ENCODE data around the gene SINHCAF. TPM values are rescaled to one million over a fixed set of nuclear protein-coding genes. Genes with fewer than 3 reads are reported as not detected.

The SINHCAF gene
- total and polyA plus RNA-seq, 2 experiments from 2014 or later: 581 to 686 TPM

GRCh38 chr12:31236998-31237637 is 88.8 kb downstream of the SINHCAF start (continued):
- TF ChIP-seq CTCF (conservative IDR thresholded peaks at IDR 0.05; ENCODE audit: low read depth in 2 of 2): no peak
- TF ChIP-seq ETS1 (IDR thresholded peaks at IDR 0.05): no peak
- no peak for TF ChIP-seq ZNF114 (CRISPR knock-in tag; IDR thresholded peaks at IDR 0.05)

- no peaks in the 10 kb centered on the region; the same call in 1 of the 2 replicates for H4K20me1 ChIP-seq (replicated peaks; ENCODE audit: insufficient read depth)
- no peak overlapping the region for H3K27ac ChIP-seq (ENCODE audit: low read depth)
- no peaks in the 10 kb centered on the region for H3K27me3 ChIP-seq (ENCODE audit: insufficient read depth)
- no peak overlapping the region for H3K27ac Mint-ChIP-seq
- H3K27me3 Mint-ChIP-seq (ENCODE audit: insufficient read depth, low read depth, poor library complexity): peaks cover 6% of the 10 kb centered on the region
- H3K9me2 ChIP-seq (ENCODE audit: insufficient read depth): no peaks in the 10 kb centered on the region
- no peaks in the 10 kb centered on the region; the same call in 1 of the 2 replicates for H3K4me1 ChIP-seq (ENCODE audit: insufficient read depth)
- H3F3A ChIP-seq (replicated peaks; ENCODE audit: low read depth): no peaks in the 10 kb centered on the region
- no peak for ATAC-seq
- DNase-seq (ENCODE audit: low spot score): no peak
- no peaks in the 10 kb centered on the region for H3K79me2 ChIP-seq (replicated peaks; ENCODE audit: insufficient read depth)
- H3K4me1 Mint-ChIP-seq: peaks cover 19% of the 10 kb centered on the region
- H3K36me3 Mint-ChIP-seq (ENCODE audit: low read depth): peaks cover 5% of the 10 kb centered on the region; the same call in 1 of the 3 replicates
- peaks cover 6% of the 10 kb centered on the region; the same call in 2 of the 3 replicates for H3K9me3 Mint-ChIP-seq
- no peaks in the 10 kb centered on the region for H3K36me3 ChIP-seq (ENCODE audit: insufficient read depth)
- H3K4me3 ChIP-seq: no peak overlapping the region
- H3K4me3 Mint-ChIP-seq: no peak overlapping the region
- no peak overlapping the region for H2AFZ ChIP-seq
- no peak overlapping the region for H3K4me2 ChIP-seq
- TF ChIP-seq ZNF462 (CRISPR knock-in tag; IDR thresholded peaks at IDR 0.05) (no peak), ZNF331 (CRISPR knock-in tag; IDR thresholded peaks at IDR 0.05; ENCODE audit: low read depth) (no peak), NANOG (IDR thresholded peaks at IDR 0.05; ENCODE audit: borderline replicate concordance) (no peak), CREB1 (CRISPR knock-in tag; IDR thresholded peaks at IDR 0.05; ENCODE audit: low read depth) (no peak), CTCF (conservative IDR thresholded peaks at IDR 0.05; ENCODE audit: low read depth in 2 of 2) (no peak), ETS1 (IDR thresholded peaks at IDR 0.05) (no peak), ZNF114 (CRISPR knock-in tag; IDR thresholded peaks at IDR 0.05) (no peak), JUNB (IDR thresholded peaks at IDR 0.05; ENCODE audit: unreplicated experiment) (no peak)
Observed at GRCh38 chr12:31235868-31236395, 90.0 kb downstream of the SINHCAF start.
